Activated CD8-positive, alpha-beta T cell treated with anti-CD3 and anti-CD28 coated beads for 36 hours (primary cell): ENCODE data around the gene RASL12. TPM values are rescaled to one million over a fixed set of nuclear protein-coding genes. Genes with fewer than 3 reads are reported as not detected.

Experiments used
- ATAC-seq: fragments of 200-7000 bp; cut with Tn5 transposase; one replicate; pipeline ENCODE4 v1.10.0; 2021; ENCODE audit warnings: mild to moderate bottlenecking, moderate library complexity
- CTCF ChIA-PET: fragments of 350-600 bp; sonication (Branson Sonifier 250); formaldehyde crosslinking; loops from one replicate; lab custom pipeline; 2021; ENCODE audit warnings: antibody characterized with exemption; lab: Charles Lee
- POLR2A ChIA-PET: fragments of 350-600 bp; sonication (Branson Sonifier 250); formaldehyde crosslinking; loops from one replicate; lab custom pipeline; 2021; ENCODE audit warnings: antibody characterized with exemption; lab: Charles Lee
- DNase-seq: peaks from one replicate; pipeline ENCODE4 v3.0.0-alpha.2; 2020
- H3K27ac Mint-ChIP-seq: one replicate; pipeline ENCODE4 v1.8.0; 2021; ENCODE audit warnings: mild to moderate bottlenecking, mixed read lengths
- H3K27me3 Mint-ChIP-seq: one replicate; pipeline ENCODE4 v1.8.0; 2021; ENCODE audit warnings: mixed read lengths
- H3K36me3 Mint-ChIP-seq: one replicate; pipeline ENCODE4 v1.8.0; 2021; ENCODE audit warnings: low read depth, mixed read lengths
- H3K4me1 Mint-ChIP-seq: one replicate; pipeline ENCODE4 v1.8.0; 2021; ENCODE audit warnings: low read depth, mixed read lengths
- H3K4me3 Mint-ChIP-seq: one replicate; pipeline ENCODE4 v1.8.0; 2021; ENCODE audit warnings: mild to moderate bottlenecking, moderate library complexity, mixed read lengths
- H3K9me3 Mint-ChIP-seq: one replicate; pipeline ENCODE4 v1.8.0; 2021; ENCODE audit warnings: mixed read lengths
- intact Hi-C: fragments of 100-400 bp; cut with micrococcal nuclease; formaldehyde crosslinking; loops from one replicate; pipeline ENCODE4 v1.10.0; 2022
- total RNA-seq, 2 experiments: library from RNA; stranded (reverse); gene quantifications; one replicate each; pipeline ENCODE4 v1.2.3, GENCODE V29; 2021
- TF ChIP-seq, protein P1 (sequence below): fragments of 200-600 bp; IDR thresholded peaks from one replicate; pipeline ENCODE4 v1.8.0; 2022; ENCODE audit warnings: antibody characterized with exemption, mild to moderate bottlenecking

RASL12 gene
- total RNA-seq, 2 experiments from 2014 or later: not detected

DNA sequence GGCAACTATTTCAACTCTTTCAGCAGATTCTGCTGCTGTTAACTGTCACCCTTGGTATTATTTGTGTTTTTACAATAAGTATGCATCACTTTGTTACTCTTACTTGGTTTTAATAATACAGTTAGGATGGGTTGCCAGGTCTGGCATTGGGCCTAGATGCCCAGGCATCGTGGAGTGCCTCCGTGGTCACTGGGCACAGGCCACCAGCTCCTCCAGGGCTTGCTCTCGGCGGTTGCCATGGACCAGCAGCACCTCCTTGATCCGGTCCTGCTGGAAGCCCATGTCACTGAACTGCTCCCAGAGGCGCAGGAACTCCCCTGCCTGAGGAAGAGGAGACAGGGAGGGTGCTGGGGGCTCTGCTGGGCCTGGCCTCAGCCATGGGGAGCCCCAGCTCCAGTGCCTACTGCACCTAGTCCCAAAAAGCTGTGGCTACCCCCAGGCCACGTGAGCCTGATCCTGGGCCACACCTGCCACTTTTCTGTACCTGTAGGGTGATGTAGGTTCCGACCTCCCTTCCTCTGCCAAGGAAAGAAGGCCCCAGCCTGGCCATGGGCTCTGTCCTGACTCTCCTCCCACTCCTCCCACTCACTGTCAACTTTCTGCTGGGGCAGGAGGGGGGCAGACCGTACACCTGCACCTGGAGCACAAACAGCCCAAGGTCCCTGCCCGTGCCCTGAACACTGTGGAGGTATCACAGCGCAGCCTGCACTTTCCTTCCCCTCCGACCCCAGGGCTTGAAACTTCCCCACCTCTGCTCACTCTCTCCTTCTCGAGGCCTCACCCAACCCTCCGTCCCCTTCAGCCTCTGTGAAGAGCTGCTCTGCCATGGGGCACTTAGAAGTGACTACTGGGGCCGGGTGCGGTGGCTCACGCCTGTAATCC is 25.4 kb upstream of the RASL12 start:
- no peak overlapping the region for H3K27ac Mint-ChIP-seq
- ChIA-PET POLR2A (no interaction called here), CTCF (interaction anchor here (1.2 to 1.4 kb wide), 2 partner anchors 8 to 59 kb away, joined by 4 read pairs; no protein-coding TSS in a partner anchor)
- no peaks in the 10 kb centered on the region for H3K4me1 Mint-ChIP-seq
- no peaks in the 10 kb centered on the region for H3K9me3 Mint-ChIP-seq
- intact Hi-C loops: no loop called here
- no peak for ATAC-seq
- TF ChIP-seq, protein P1, sequence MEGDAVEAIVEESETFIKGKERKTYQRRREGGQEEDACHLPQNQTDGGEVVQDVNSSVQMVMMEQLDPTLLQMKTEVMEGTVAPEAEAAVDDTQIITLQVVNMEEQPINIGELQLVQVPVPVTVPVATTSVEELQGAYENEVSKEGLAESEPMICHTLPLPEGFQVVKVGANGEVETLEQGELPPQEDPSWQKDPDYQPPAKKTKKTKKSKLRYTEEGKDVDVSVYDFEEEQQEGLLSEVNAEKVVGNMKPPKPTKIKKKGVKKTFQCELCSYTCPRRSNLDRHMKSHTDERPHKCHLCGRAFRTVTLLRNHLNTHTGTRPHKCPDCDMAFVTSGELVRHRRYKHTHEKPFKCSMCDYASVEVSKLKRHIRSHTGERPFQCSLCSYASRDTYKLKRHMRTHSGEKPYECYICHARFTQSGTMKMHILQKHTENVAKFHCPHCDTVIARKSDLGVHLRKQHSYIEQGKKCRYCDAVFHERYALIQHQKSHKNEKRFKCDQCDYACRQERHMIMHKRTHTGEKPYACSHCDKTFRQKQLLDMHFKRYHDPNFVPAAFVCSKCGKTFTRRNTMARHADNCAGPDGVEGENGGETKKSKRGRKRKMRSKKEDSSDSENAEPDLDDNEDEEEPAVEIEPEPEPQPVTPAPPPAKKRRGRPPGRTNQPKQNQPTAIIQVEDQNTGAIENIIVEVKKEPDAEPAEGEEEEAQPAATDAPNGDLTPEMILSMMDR: no peak
- no peak for DNase-seq
- H3K4me3 Mint-ChIP-seq: no peak overlapping the region
- no peaks in the 10 kb centered on the region for H3K27me3 Mint-ChIP-seq
- H3K36me3 Mint-ChIP-seq: peaks cover 2% of the 10 kb centered on the region

DNA sequence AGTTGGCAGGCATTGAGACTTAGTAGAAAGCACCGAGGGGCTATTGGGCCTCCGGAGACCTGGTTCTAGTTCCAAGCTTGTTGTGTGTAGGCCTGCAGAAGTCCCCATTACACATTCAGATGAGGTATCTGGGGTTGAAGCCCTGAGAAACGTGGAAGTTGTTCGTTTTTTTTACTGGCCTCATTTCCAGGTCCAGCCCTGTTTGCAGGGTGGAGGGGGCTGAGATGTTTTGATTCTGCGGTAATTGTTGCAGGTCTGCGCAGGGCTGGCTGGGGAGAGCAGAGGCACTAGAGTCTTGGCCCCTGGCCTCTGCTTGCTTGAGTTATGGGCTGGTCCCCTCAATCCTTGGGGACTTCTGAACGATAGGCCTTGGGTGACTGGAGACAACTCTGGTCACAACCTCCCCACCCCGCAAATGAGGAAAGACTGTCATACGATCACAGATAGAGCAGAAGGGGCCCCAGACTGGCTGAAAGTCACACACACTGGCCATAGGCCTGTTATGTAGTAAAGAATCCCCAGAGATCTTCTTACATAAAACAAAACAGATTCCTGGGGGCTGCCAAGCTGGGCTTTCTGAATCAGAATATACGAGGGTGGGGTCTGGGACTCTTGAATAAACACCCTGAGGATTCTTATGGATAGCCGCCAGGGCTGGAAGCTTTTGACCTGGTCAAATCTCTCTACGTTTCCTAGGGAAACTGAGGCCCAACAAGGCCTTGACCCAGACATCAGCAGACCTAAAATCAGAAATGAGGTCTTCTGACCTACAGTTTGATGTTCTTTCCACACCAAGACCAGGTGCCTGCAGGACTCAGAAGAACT is 24.4 kb upstream of the RASL12 start:
- ATAC-seq: no peak
- intact Hi-C loops: no loop called here
- CTCF ChIA-PET: interaction anchor here (1.4 kb wide), 1 partner anchor 9 kb away, joined by 4 read pairs; no protein-coding TSS in a partner anchor

DNA sequence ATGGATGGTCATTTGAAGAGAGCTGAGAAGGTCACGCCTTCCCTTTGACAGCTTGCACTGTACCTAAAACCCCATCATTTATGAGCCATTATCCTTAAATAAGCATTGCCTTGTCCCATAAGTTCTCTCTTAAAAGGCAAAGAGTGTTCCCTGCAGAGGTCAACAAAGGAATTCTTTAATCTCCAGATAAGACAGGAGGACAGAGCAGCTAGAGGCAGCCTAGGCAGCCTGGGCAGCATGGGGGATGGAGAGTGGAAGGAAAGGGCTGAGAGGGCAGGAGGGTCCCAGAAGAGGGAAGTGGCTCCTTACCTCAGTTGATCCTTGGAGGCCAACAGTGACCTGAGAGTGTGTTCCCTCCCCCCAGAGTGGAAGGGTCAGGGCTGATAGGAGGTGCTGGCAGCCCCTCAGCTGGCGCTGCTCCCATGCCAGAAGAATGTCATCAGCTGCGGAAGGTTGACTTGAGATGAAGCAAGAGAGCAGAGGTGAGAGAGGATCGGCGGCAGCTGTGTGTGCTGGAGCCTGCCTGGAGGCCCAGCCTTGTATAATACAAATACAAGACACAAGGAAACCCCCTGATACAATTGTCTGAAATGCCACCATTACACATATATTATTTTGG is 21.5 kb upstream of the RASL12 start:
- Mint-ChIP-seq H3K36me3 (no peaks in the 10 kb centered on the region), H3K9me3 (no peaks in the 10 kb centered on the region), H3K27me3 (peaks cover 2% of the 10 kb centered on the region), H3K4me3 (no peak overlapping the region), H3K27ac (no peak overlapping the region), H3K4me1 (no peaks in the 10 kb centered on the region)
- POLR2A ChIA-PET: no interaction called here
- DNase-seq: no peak
- ATAC-seq: no peak
- intact Hi-C loops: no loop called here
- CTCF ChIA-PET: interaction anchor here (1.3 to 2.2 kb wide), 2 partner anchors 33 to 46 kb away, joined by 4 to 5 read pairs; no protein-coding TSS in a partner anchor
- TF ChIP-seq, protein P1: no peak

More for the DNA sequence above, 24.4 kb upstream of the RASL12 start:
- H3K36me3 Mint-ChIP-seq: no peaks in the 10 kb centered on the region
- no peaks in the 10 kb centered on the region for H3K4me1 Mint-ChIP-seq
- no peak overlapping the region for H3K27ac Mint-ChIP-seq
- no peaks in the 10 kb centered on the region for H3K27me3 Mint-ChIP-seq
- POLR2A ChIA-PET: interaction anchor here (0.7 kb wide), 1 partner anchor 66 kb away, joined by 3 read pairs; no protein-coding TSS in a partner anchor
- H3K9me3 Mint-ChIP-seq: no peaks in the 10 kb centered on the region
- TF ChIP-seq, protein P1: no peak
- no peak for DNase-seq
- no peak overlapping the region for H3K4me3 Mint-ChIP-seq

- no peaks in the 10 kb centered on the region for H3K36me3 Mint-ChIP-seq
- H3K27ac Mint-ChIP-seq: no peak overlapping the region
- POLR2A ChIA-PET: no interaction called here
- CTCF ChIA-PET: interaction anchor here (1.3 to 2.2 kb wide), 2 partner anchors 32 to 45 kb away, joined by 4 to 5 read pairs; no protein-coding TSS in a partner anchor
- intact Hi-C loops: no loop called here
- peaks cover 4% of the 10 kb centered on the region for H3K27me3 Mint-ChIP-seq
- H3K9me3 Mint-ChIP-seq: no peaks in the 10 kb centered on the region
- no peak overlapping the region for H3K4me3 Mint-ChIP-seq
- ATAC-seq (no peak), DNase-seq (no peak)
- H3K4me1 Mint-ChIP-seq: no peaks in the 10 kb centered on the region
- TF ChIP-seq, protein P1: no peak
Measured at GRCh38 chr15:65088643-65089021, 20.8 kb upstream of the RASL12 start.
